HG03571 (cell line): ENCODE data around the gene NPAS3.

Source experiments
- ATAC-seq: cut with Tn5 transposase; IDR thresholded peaks from one replicate; pipeline ENCODE4 v1.9.1; 2021; ENCODE audit not compliant: unreplicated experiment

Gene NPAS3

DNA sequence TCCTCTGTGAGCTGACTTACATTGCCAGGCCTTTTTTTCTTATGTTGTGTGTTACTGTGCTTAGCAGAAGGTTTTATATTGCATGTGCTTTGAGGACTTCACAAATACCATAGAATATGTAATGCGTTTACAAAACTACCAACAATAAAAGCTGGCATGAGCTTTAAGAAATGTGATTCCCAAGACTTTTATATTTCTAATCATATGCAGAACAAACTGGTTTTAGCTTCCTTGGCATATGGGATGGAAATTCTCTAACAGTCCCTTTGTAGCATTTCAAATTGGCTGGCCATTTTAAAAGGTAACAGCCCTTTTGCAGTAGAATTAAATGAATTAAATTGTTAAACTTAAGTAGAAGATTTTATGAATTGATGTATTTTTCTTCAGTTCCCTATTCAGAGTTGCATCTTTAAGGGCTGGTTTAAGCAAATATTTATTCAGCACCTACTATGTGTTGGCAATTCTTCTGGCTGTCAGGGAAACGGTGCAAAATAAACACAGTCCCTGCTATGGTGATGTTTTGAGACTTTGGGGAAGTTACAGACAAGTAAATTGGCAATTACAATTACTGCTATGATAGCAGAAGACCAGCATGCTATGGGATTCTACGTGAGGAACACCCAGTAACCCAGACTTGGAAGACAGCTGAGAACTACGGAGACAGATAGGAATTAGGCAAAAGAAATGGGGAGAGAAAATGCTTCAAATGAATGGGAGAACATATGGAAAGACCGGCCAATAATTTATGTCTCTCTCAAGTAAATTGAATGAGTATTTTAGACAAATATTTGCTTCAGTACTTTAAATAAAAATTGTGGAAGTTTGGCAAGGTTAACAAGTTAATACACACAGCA, 565.8 kb downstream of the NPAS3 start:
- ATAC-seq = no peak

DNA sequence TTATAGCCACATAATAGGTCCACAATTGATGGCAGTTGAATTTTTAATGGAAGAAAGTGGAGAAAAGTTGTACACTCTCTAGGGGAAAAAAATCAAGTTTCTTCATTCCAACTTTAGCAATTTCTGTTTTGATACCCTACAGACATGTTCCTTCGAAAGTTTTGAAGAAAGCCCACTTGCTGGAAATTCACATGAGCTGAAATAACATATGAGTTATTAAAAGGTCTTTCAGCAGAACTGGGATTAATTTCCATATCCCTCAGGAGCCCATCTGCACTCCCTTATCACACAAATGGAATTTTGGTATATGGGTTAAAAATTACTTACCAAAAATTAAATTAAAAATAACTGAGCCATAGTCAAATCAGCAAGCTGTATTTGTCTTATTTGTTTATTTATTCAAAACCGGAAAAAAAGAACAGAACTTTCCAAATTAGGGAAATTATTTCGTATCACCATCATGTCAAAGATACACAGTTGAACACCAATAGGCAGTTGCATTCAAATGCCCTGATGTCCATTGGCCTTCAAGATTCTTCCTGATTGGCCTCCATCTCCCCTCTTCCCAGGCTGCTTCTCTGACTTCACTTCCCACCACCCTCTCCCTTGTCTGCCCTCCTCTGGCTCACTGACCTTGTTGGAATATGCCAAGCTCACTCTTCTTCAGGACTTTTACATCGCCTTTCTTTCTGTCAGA, 566.7 kb downstream of the NPAS3 start:
- no peak for ATAC-seq

DNA sequence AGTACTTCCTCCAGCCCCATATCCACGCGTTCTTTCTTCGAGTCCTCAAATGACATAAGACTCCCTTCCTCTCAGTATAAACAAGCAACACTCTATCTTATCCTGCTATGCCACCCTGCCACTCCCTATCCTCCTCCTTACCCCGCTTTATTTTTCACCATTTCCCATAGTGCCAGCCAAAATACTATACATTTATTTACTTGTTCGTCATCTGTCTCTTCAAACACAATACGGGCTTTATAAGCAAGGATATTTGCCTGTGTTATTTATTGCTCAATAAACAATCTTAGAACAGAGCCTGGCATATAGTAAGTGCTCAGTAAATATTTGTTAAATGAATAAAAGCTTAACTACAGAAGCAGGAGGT, 567.3 kb downstream of the NPAS3 start:
- ATAC-seq = no peak

DNA sequence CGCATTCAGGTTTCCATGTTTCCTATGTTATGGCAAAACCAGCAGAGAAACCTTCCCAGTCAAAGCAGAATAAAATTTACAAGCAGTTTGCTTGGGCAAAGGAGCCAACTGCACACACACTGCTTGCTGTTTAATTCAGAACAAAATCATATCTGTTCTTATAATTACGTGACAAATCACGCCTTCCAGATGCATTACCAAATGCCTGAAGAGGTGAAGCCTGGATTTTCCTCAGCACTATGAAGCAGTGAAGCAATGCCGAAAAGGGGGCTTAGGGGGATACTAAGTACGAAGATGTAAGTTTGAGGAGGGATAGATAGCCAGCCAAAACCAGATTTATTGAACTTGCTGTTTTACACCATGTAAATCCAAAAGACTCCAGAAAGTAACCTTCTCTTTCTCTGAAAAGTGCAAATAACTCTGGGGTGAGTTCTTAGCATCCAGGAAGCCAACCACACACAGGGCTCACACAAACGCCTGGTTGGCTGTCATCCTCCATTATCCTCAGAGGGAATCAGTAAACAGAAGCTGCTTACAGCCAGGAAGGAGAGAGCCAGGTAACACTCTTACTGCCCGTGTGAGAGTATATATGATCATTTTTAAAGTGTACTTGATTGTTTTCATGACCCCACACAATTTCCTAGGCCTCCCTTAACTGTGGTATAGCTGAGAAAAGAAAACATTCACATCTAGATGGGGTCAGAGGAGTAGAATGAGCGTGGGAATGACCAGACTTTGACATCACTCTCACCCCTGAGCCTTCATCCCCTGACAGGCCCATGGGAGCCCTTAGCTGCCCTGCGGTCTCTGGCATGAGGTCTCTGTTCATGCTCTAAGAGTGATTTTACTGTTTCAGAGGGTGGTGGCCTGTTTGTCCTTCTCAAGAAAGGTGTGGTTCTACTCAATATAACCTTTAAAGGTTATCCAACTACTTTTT, 569.7 kb downstream of the NPAS3 start:
- no peak for ATAC-seq

DNA sequence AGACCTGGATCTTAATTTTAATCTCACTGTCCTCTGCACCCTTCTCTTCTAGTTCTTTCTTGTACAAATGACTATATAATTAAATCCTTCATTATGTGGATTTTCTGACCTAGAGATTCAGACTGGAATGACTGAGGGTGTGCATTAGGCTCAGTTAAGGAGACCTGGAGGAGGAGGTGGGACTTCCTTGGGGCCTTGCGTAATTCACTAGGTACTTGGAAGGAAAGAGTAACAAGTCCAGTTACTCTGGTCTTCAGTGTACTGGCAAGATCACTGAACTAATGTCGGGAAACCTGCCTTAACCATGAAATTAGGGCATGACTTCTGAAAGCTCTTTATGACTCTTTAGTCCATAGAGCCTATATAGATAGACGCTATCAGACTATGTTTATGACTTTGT, 570.8 kb downstream of the NPAS3 start:
- no peak for ATAC-seq

DNA sequence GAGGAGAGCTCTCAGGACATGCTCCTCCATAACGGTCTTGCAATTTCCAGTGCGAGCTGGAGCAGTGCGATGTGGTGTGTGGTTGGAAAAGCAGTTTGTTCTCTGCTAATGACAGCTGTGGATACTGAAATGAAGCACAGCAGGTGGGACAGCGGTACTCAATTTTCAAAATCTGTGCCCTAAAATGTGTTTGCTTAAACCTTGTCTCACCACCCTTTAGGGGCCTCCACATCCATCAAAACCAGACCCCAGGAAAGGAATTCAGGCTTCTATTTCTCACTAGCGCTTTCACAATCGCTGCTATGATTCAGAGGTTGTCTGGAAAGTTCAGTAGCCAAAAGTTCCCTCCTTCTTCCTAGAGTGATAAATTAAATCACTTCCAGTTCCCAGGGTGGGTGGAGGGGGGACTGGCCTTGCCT, 571.4 kb downstream of the NPAS3 start:
- ATAC-seq = no peak

DNA sequence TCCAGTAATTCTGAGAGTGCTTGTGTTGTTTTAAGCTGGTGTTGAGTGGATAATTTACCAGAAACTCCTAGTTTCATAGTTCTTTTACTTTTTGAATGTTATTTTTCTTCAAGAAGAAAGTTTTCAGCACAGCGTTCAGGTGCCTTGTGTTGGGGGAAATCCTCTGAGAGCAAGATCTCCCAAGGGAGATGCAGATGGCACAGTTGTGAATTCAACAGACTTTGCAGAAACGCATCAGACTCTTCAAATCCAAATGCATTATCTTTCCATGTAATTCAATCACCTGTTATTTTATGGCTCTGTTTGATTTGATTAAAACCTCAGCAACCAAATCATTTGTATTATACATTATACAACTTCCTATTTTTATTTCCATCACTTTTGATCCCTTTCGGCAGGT, 572.3 kb downstream of the NPAS3 start:
- ATAC-seq = no peak

DNA sequence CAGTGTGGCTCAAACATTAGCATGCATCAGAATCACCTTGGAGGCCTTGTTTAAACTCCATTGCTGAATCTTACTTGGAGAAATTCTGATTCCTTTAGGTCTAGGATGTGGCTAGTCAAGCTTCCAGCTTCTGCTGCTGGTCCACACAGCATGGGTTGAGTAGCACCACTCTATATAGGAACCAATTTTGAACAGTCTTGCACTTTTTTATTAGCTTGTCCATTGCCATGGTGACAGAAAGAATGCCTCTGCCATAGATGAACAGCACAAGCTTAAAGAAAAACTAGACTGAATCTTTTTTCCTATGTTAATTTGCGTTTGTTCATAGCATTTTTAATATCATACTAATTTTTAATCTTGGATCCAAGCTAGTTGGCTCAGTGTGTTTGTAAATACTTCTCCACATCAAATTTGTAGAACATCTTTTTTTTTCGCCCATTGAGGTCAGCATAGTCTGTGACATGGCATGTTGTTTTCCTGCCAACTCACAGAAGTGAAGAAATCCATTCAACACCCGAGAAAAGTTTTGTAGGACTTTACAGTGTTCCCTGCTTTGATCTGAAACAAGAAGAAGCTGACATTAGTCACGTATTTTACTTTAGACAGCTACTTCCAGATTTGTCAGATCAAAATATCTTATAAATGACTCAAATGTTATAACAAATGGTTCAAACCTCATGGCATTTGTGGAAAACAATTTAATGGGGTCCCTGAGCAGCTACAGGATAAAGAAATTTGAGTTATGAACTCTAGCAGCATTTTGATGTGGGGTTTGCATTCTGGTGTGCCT, 573.4 kb downstream of the NPAS3 start:
- ATAC-seq = no peak

DNA sequence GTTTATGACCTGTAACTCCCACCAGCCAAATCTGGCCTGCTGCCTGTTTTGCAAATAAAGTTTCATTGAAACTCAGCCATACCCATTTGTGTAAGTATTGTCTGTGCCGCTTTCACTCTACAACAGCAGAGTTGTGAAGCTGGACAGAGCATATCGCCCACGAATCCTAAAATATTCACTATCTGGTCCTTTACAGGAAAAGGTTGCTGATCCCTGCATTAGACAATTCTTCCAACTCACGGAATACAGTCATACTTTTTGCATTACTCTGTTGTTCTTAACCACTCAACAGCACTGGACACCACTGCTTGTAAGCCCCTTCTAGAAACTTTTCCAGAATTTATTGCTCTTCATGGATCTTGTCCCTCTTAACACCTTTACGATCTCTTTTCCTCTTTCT, 576.8 kb downstream of the NPAS3 start:
- no peak for ATAC-seq

DNA sequence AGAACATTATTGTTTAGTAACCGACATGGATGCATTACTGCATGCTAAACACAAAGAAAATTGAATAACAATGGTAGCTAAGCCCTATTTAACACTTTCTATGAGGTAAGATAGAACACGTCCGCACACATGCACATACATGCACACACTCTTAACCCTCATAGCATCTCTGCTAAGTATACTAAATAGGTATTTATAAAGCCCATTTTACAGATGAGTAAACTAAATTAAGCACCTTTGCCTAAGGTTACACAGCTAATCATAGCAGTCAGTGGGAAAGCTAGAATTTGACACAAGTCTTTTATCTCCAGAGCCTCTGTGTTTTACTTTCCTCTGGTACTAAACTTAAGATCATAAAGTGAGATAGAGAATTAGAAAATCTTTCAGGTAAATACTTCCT, 577.2 kb downstream of the NPAS3 start:
- no peak for ATAC-seq

DNA sequence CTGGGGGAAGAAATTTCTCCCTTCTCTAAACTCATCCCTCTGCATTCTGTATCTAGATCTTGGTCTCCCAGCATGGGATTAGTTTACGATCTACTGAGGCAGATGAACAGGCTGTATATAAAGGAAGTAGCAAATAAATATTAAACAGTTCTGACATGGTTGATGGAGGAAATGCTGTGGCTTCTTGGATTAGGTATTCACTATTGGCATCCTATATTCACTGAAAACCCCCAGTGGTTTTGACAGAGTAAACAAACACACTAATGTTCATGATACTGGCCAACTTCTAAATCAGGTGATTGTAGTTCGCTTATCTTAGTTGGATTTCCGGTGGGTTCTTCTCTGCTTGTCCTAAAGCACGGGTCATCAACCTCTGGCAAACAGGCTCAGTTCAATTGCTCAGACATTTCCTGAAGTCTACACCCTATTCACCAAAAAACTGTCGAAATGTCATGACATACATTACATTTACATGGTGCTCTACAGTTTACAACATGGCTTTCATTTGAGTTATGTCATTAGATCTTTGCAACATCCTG, 578.3 kb downstream of the NPAS3 start:
- no peak for ATAC-seq

DNA sequence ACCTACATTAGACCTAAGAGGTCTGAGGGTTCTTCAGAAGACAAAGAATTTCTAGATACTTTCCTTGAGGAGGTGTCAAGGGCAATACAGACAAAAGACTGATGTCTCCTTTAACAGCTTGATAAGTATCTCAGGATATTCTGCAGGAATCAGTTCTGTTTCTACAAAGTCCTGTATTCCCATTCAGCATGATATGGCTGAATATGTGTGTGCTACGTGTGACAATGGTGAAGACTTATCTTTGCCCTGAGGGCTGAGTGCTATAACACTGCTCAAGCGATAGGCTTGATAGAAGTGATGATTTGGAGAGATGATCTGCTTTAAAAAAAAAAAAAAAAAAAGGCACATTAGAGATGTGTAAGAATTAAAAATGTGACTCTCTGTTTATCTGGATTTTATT, 582.5 kb downstream of the NPAS3 start:
- ATAC-seq = no peak

DNA sequence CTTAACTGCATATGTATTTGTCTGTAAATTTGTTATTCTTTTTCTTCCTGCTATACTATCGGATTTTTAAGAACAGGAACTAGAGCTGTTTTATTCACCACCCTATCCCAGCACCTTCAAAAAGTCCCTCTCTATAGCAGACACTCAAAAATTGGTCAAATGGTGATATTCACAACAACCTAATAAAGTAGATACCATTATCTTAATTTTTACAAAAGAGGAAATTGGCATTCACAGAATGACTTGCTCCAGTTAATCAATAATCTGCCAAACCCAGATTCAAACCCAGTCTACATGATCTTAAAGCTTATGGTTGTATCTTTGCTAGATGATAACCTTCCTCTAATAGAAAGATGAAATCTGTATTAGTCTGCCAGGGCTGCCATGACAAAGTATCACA, 585.6 kb downstream of the NPAS3 start:
- ATAC-seq = peak; percentile 70

DNA sequence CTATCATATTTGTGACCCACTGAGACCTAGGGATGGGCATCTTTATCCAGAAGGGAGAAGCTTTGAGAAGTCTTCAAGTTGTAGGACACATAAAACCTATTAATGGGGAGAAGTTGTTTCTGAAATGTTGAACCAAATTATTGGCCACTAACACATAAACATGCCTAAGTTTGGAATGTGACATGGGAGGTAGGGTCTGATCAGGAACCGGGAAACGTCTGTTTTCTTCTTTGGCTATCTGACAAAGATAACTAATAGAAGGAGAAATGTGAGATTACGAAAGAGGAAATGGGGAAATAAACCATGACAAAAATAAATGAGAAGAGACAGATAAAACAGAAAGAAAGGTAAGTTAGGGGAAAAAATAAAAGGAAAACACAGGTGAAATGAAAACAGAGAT, 586.9 kb downstream of the NPAS3 start:
- no peak for ATAC-seq

DNA sequence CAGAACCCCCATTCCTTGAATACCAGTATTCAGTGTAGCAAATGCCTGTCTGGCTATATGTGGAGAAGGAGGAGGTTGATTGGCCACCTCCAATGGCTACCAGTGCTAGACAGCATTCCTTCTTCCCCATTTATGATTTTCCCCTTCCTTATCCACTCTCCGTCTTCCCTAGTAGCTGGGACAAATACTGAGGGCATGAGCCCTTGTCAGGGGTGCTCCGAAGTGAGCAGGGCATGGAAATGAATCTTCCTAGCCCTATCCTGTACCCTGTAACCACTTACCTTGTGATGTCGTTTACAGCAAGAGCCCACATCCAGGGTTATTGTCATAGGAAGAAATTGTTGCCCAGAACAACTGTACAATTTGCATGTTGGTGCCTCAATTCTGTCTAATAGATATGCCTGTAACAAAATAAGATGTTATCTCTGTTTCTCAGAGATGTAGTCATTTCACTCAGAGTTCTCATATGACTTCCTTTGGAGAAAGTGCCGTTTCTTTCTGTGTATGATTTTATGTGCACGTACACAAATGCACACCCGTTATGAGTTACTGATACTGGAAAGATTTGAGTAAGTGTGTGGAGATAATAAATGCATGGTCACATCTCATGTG, 588.5 kb downstream of the NPAS3 start:
- no peak for ATAC-seq

DNA sequence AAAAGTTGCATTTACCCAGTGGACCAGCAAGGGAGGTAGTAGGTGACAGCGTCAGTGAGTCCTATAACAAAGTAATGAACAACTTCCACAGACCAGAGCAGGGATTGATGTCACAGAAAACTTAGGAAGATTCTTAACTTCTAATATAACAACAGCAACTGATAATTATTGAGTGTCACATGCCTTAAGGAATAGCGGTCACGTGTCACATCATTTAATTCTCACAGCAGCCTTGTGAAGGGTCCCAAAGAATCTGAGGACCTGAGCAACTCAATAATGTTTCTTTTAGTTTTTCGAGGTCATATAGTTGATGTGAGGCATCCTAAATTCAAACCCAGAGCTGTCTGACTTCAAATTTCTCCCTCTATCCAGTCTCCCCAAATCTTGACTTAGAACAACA, 590.0 kb downstream of the NPAS3 start:
- ATAC-seq = no peak

DNA sequence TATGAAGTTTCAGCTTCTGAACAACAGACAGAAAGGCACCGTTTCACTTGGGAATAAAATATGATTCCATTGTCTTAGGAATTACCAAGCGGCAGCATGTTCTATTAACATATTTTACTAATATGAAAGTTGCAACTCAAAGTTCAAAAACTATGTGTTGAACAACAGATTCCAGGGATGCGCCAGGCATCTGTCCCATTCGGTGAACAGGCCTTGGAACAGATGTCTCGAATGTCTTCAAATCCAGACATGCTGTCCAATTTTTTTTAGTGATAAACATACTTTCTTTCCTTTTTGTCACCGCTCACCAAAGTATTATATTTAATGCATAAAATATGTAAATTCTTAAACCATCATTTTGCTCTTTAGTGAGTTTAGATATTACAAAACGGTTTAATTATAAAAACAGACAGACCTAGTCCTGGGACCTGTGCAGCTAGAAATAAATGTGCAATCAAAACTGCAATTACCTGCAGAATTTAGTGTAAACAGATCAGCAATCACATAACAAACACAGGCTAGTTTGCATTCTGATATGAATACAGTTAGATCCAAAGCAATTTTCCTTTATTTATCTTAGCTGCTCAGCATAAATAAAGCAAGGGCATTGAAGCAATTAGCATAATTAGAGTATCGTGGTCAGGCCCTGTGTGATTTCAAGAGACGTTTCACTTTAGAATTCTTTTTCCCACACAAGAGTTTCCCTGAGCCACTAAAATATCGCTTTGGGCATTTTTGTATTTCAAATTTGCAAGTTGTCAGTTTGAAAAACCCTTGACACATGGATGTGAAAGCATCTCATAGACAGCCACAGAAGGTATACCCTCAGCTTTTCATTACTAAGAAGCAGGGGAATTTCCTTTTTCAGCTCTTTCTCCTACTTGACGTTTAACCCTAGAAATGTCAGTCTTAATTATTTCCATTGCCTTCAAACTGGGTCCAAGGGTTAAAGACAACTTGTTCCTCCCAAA, 591.4 kb downstream of the NPAS3 start:
- no peak for ATAC-seq

DNA sequence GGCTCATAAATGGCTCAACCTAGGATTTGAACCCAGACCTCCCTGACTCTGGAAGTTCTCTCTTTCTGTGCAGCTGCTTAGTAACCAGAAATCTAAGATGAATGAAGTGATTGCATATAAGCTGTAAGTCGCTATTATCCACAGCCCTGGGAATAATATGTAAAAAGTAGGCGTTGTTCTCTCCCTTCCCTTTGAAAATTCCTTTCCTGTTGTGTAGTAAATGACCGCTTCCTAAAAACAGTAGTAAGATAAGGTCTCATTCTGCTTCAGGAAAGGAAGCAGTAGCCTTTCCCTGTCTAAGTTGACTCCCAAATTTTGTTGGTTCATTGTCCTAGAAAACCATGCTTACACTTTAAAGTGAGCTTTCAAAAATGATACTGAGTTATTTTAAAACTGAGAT, 593.9 kb downstream of the NPAS3 start:
- ATAC-seq = no peak

DNA sequence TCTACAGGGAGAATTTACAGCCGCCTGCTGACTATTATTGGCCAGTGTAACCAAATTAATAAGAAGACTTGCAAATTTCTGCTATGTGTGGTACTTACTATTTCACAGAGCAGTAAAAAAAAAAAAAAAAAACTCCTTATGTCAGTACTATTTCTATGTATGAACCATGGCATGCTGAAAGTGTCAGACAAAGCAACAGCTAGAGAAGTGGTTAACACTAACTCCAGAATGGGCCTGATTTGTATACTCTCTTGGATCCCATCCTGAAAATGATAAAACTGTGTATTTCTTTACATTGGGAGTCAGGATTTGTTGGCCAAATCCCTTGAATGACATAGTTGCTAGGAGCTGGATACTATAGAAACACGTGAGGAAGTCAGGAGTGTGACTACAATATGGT, 595.4 kb downstream of the NPAS3 start:
- ATAC-seq = no peak
